ENCODE data around the gene CWC27.

DNA sequence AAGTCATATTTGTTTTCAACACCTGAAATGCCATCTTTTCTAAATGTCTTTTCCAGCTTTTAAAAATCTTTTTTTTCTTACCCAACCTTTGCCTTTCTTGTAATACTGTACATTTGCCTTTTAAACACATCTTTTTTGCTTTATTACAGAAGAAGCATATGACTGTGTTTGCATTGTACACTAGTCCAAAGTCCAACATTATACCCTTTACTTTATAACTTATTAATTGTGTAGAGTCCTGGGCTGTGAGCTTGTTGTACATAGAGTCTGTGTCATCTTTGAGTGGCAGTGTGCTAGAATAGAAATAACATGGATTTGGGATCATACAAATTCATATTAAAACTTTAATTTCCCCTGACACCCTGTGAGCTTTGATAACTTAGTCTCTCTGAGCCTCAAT lies 23.7 kb downstream of the CWC27 start:
- TF ChIP-seq POLR2A (IDR thresholded peaks at IDR 0.05; ENCODE audit: low read depth, low read length), result no peak
- TF ChIP-seq TAF1 (IDR thresholded peaks at IDR 0.05; ENCODE audit: borderline replicate concordance, low read depth, low read length), result no peak
